SU-DHL-6 (cell line): ENCODE results near the gene FDPS.

Experiments
- EZH2phosphoT487 ChIP-seq: fragments of 200-600 bp; sonication (generic), shearing (Covaris generic); conservative IDR thresholded peaks from 2 replicates; pipeline ENCODE4 v1.6.1; 2018; ENCODE audit warnings: mild to moderate bottlenecking, antibody characterized with exemption, low read length, moderate library complexity, mixed read lengths
- TF ChIP-seq, protein P1 (sequence below): fragments of 200-600 bp; sonication (generic); IDR thresholded peaks from one replicate; pipeline ENCODE4 v1.5.1; 2017; ENCODE audit warnings: antibody characterized with exemption, mild to moderate bottlenecking, low read length, moderate library complexity; ENCODE audit not compliant: insufficient read depth, poor library complexity, severe bottlenecking

DNA sequence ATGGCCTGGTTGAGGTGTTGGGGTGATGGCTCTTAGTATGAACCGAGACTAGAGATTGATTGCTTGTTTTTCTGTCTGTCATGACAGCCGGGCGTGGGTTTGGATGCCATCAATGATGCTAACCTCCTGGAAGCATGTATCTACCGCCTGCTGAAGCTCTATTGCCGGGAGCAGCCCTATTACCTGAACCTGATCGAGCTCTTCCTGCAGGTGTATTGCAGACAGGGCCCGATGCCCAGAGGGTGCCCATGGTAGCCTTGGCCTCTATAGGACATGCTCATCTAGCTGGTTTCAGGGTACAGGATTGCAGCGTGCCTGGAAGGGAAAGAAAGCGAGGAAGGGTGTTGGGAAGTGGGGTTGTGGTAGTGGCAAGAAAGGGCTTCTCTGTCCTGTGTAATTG, 9.4 kb downstream of the FDPS start:
- TF ChIP-seq, protein P1, sequence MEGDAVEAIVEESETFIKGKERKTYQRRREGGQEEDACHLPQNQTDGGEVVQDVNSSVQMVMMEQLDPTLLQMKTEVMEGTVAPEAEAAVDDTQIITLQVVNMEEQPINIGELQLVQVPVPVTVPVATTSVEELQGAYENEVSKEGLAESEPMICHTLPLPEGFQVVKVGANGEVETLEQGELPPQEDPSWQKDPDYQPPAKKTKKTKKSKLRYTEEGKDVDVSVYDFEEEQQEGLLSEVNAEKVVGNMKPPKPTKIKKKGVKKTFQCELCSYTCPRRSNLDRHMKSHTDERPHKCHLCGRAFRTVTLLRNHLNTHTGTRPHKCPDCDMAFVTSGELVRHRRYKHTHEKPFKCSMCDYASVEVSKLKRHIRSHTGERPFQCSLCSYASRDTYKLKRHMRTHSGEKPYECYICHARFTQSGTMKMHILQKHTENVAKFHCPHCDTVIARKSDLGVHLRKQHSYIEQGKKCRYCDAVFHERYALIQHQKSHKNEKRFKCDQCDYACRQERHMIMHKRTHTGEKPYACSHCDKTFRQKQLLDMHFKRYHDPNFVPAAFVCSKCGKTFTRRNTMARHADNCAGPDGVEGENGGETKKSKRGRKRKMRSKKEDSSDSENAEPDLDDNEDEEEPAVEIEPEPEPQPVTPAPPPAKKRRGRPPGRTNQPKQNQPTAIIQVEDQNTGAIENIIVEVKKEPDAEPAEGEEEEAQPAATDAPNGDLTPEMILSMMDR = no peak
- no peak for TF ChIP-seq EZH2phosphoT487
